ENCODE measurements around the gene ST6GALNAC2. TPM values are rescaled to one million over a fixed set of nuclear protein-coding genes. Genes with fewer than 3 reads are reported as not detected.
A peak's percentile ranks its signal among the peaks of the same experiment; 100 is the strongest.

Gene ST6GALNAC2
- total and polyA plus RNA-seq, 7 experiments from 2014 or later, result 0.48 to 7.5 (median 0.58) TPM; not detected in 4

DNA sequence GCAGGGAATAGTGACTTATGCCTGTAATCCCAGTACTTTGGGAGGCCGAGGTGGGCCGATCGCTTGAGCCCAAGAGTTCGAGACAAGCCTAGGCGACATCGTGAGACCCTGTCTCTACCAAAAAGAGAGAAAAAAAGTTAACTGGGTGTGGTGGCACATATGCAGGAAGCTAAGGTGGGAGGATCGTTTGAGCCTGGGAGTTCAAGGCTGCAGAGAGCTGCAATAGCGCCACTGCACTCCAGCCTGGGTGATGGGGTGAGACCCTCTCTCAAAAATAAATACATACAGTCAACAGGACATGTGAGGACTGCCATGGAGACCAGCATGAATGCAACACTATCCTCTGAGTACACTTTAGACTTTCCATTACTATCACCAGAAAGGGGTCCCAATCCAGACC, 15.4 kb upstream of the ST6GALNAC2 start:
- Histone ChIP-seq H3K27me3 (ENCODE audit: control insufficient read depth in 2 of 2, insufficient read depth in 2 of 2, low read length in 2 of 2) (no peaks in the 10 kb centered on the region), H3K27ac (ENCODE audit: low read depth, low read length) (no peak overlapping the region), H3K36me3 (ENCODE audit: control insufficient read depth in 2 of 3, insufficient read depth in 3 of 3, low read length in 3 of 3) (no peaks in the 10 kb centered on the region), H3K9me3 (ENCODE audit: control insufficient read depth in 2 of 3, low read length in 3 of 3) (no peaks in the 10 kb centered on the region), H3K4me1 (ENCODE audit: control insufficient read depth in 2 of 2, insufficient read depth in 2 of 2, low read length in 2 of 2) (peaks cover 0 to 17% of the 10 kb centered on the region in 2 donors), H3K4me3 (ENCODE audit: low read length) (no peak overlapping the region)
- H3K4me1 Mint-ChIP-seq, result peaks cover 14 to 37% (median 19%) of the 10 kb centered on the region in 7 donors
- H3K27me3 Mint-ChIP-seq, result peaks cover 0 to 17% (median 3%) of the 10 kb centered on the region in 5 donors
- ChIA-PET POLR2A (no interaction called here), CTCF (interaction anchor here (1.5 kb wide), 1 partner anchor 22 kb away, joined by 7 read pairs; no protein-coding TSS in a partner anchor)
- intact Hi-C loops (cut with micrococcal nuclease), result no loop called here
- ATAC-seq (no peak), DNase-seq (no peak)
- H3K36me3 Mint-ChIP-seq, result peaks cover 0 to 7% (median 0%) of the 10 kb centered on the region in 5 donors
- peak overlapping the region in 3 of 9 donors; percentile 55 to 78 (median 73) for H3K27ac Mint-ChIP-seq
- H3K4me3 Mint-ChIP-seq, result peak overlapping the region in 7 of 10 donors; percentile 2 to 63 (median 54)
- H3K9me3 Mint-ChIP-seq, result peaks cover 0 to 10% (median 0%) of the 10 kb centered on the region in 11 donors

- H3K27ac Mint-ChIP-seq, result peak overlapping the region in 1 of 9 donors; percentile 30
- DNase-seq (no peak), ATAC-seq (peak; percentile 36)
- peaks cover 0 to 10% (median 0%) of the 10 kb centered on the region in 11 donors for H3K9me3 Mint-ChIP-seq
- no peak overlapping the region for H3K27ac ChIP-seq (ENCODE audit: low read depth, low read length)
- H3K4me3 Mint-ChIP-seq, result no peak overlapping the region
- no peaks in the 10 kb centered on the region for H3K27me3 ChIP-seq (ENCODE audit: control insufficient read depth in 2 of 2, insufficient read depth in 2 of 2, low read length in 2 of 2)
- H3K27me3 Mint-ChIP-seq, result peaks cover 0 to 23% (median 3%) of the 10 kb centered on the region in 5 donors
- H3K36me3 ChIP-seq (ENCODE audit: control insufficient read depth in 2 of 3, insufficient read depth in 3 of 3, low read length in 3 of 3), result no peaks in the 10 kb centered on the region
- peaks cover 0 to 7% (median 0%) of the 10 kb centered on the region in 5 donors for H3K36me3 Mint-ChIP-seq
- CTCF ChIA-PET, result no interaction called here
- H3K9me3 ChIP-seq (ENCODE audit: control insufficient read depth in 2 of 3, low read length in 3 of 3), result no peaks in the 10 kb centered on the region
- POLR2A ChIA-PET, result no interaction called here
- intact Hi-C loops (cut with micrococcal nuclease), result no loop called here
- peaks cover 14 to 37% (median 19%) of the 10 kb centered on the region in 7 donors for H3K4me1 Mint-ChIP-seq
- peaks cover 0 to 17% of the 10 kb centered on the region in 2 donors for H3K4me1 ChIP-seq (ENCODE audit: control insufficient read depth in 2 of 2, insufficient read depth in 2 of 2, low read length in 2 of 2)
- no peak overlapping the region for H3K4me3 ChIP-seq (ENCODE audit: low read length)
Observed at GRCh38 chr17:76599694-76600460, 14.2 kb upstream of the ST6GALNAC2 start.

GRCh38 chr17:76598004-76598439, 12.4 kb upstream of the ST6GALNAC2 start:
- no peak overlapping the region for H3K27ac Mint-ChIP-seq
- no peaks in the 10 kb centered on the region for H3K27me3 ChIP-seq (ENCODE audit: control insufficient read depth in 2 of 2, insufficient read depth in 2 of 2, low read length in 2 of 2)
- CTCF ChIA-PET, result interaction anchor here (0.6 to 1.2 kb wide), 2 partner anchors 26 to 420 kb away, joined by 3 read pairs; no protein-coding TSS in a partner anchor

DNA sequence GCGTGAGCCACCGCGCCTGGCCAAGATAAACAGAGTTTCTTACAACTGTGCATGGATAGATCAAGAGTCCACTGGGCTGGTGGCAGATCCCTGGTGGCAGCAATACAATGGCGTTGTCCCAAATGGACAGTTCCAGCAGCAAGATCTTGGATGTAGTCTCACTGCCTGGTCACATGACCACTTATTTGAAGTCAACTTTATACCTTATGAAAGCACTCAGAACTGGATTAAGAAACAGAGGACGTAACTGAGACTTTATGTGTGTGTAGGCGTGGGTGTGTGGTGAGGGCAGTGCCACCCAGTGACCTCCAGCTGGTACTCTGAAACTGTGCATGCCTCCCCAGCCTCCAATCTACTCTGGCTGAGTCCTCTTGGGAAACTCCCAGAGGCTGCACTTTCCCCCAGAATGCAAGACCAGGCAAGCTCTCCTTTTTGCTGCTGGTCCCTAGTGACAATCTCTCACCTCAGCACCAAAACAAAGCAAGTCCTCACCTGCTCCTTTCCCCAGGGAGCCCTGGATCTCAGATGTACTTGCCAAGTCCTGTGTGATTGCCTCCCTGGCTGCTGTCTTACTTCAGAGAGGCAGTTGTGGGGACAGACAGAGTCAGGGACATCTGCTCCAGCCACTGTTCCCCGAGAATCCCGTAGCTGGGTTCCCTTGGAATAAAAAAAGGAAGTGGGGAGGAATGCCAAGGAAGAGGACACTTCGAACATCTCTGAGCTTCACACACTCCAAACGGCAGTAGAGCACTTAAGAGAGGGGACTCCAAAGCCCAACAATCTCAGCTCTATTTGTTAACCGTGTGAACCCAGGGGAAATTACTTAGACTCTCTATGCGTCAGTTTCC, 11.7 kb upstream of the ST6GALNAC2 start:
- ATAC-seq, result peak; percentile 65
- ChIA-PET CTCF (interaction anchor here (1.2 kb wide), 1 partner anchor 26 kb away, joined by 3 read pairs; no protein-coding TSS in a partner anchor), POLR2A (no interaction called here)
- peaks cover 0 to 25% (median 3%) of the 10 kb centered on the region in 5 donors for H3K27me3 Mint-ChIP-seq
- Histone ChIP-seq H3K27me3 (ENCODE audit: control insufficient read depth in 2 of 2, insufficient read depth in 2 of 2, low read length in 2 of 2) (no peaks in the 10 kb centered on the region), H3K4me3 (ENCODE audit: low read length) (no peak overlapping the region), H3K4me1 (ENCODE audit: control insufficient read depth in 2 of 2, insufficient read depth in 2 of 2, low read length in 2 of 2) (peaks cover 0 to 17% of the 10 kb centered on the region in 2 donors), H3K36me3 (ENCODE audit: control insufficient read depth in 2 of 3, insufficient read depth in 3 of 3, low read length in 3 of 3) (no peaks in the 10 kb centered on the region), H3K9me3 (ENCODE audit: control insufficient read depth in 2 of 3, low read length in 3 of 3) (no peaks in the 10 kb centered on the region), H3K27ac (ENCODE audit: low read depth, low read length) (no peak overlapping the region)
- no peak overlapping the region for H3K27ac Mint-ChIP-seq
- peaks cover 0 to 2% (median 0%) of the 10 kb centered on the region in 5 donors for H3K36me3 Mint-ChIP-seq
- H3K4me1 Mint-ChIP-seq, result peaks cover 14 to 30% (median 19%) of the 10 kb centered on the region in 7 donors
- peaks cover 0 to 2% (median 0%) of the 10 kb centered on the region in 11 donors for H3K9me3 Mint-ChIP-seq
- DNase-seq, result no peak
- intact Hi-C loops (cut with micrococcal nuclease), result no loop called here
- no peak overlapping the region for H3K4me3 Mint-ChIP-seq

More at GRCh38 chr17:76598004-76598439, 12.4 kb upstream of the ST6GALNAC2 start:
- Histone ChIP-seq H3K4me3 (ENCODE audit: low read length) (no peak overlapping the region), H3K36me3 (ENCODE audit: control insufficient read depth in 2 of 3, insufficient read depth in 3 of 3, low read length in 3 of 3) (no peaks in the 10 kb centered on the region), H3K27ac (ENCODE audit: low read depth, low read length) (no peak overlapping the region), H3K4me1 (ENCODE audit: control insufficient read depth in 2 of 2, insufficient read depth in 2 of 2, low read length in 2 of 2) (peaks cover 0 to 17% of the 10 kb centered on the region in 2 donors), H3K9me3 (ENCODE audit: control insufficient read depth in 2 of 3, low read length in 3 of 3) (no peaks in the 10 kb centered on the region)
- peaks cover 0 to 5% (median 0%) of the 10 kb centered on the region in 5 donors for H3K36me3 Mint-ChIP-seq
- H3K4me1 Mint-ChIP-seq, result peaks cover 14 to 35% (median 19%) of the 10 kb centered on the region in 7 donors
- peaks cover 0 to 8% (median 0%) of the 10 kb centered on the region in 11 donors for H3K9me3 Mint-ChIP-seq
- POLR2A ChIA-PET, result no interaction called here
- DNase-seq (no peak), ATAC-seq (peak; percentile 83)
- intact Hi-C loops (cut with micrococcal nuclease), result no loop called here
- peaks cover 0 to 29% (median 3%) of the 10 kb centered on the region in 5 donors for H3K27me3 Mint-ChIP-seq
- no peak overlapping the region for H3K4me3 Mint-ChIP-seq

DNA sequence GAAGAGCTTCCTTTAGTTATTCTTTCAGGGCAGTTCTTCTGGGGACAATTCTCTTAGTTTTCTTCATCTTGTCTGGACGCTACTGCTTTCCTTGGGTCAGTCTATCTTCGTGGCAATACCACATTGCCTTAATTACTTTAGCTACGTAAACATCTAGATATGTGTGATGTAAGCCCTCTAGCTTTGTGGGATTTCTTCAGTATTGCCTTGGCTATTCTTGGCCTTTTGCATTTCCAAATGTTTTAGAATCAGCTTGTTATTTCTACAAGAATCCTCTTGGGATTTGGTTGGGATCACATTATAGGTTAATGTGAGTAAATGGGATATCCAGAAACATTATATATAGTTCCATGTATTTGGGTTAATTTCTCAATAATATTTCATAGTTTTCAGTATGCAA, 9.0 kb upstream of the ST6GALNAC2 start:
- H3K4me1 ChIP-seq (ENCODE audit: control insufficient read depth in 2 of 2, insufficient read depth in 2 of 2, low read length in 2 of 2), result no peaks in the 10 kb centered on the region
- ChIA-PET CTCF (no interaction called here), POLR2A (no interaction called here)
- H3K27me3 Mint-ChIP-seq, result peaks cover 6 to 37% (median 6%) of the 10 kb centered on the region in 5 donors
- H3K4me1 Mint-ChIP-seq, result peaks cover 0 to 8% (median 0%) of the 10 kb centered on the region in 7 donors
- no peak for ATAC-seq
- H3K27ac Mint-ChIP-seq, result no peak overlapping the region
- H3K4me3 Mint-ChIP-seq, result no peak overlapping the region
- H3K36me3 ChIP-seq (ENCODE audit: control insufficient read depth in 2 of 3, insufficient read depth in 3 of 3, low read length in 3 of 3), result no peaks in the 10 kb centered on the region
- peaks cover 0 to under 1% (median 0%) of the 10 kb centered on the region in 5 donors for H3K36me3 Mint-ChIP-seq
- H3K9me3 ChIP-seq (ENCODE audit: control insufficient read depth in 2 of 3, low read length in 3 of 3), result no peaks in the 10 kb centered on the region
- intact Hi-C loops (cut with micrococcal nuclease), result no loop called here
- peaks cover 0 to under 1% (median 0%) of the 10 kb centered on the region in 11 donors for H3K9me3 Mint-ChIP-seq
- no peak for DNase-seq
- H3K4me3 ChIP-seq (ENCODE audit: low read length), result no peak overlapping the region
- no peaks in the 10 kb centered on the region for H3K27me3 ChIP-seq (ENCODE audit: control insufficient read depth in 2 of 2, insufficient read depth in 2 of 2, low read length in 2 of 2)
- H3K27ac ChIP-seq (ENCODE audit: low read depth, low read length), result no peak overlapping the region

GRCh38 chr17:76593959-76594358, 8.3 kb upstream of the ST6GALNAC2 start:
- no peak overlapping the region for H3K4me3 ChIP-seq (ENCODE audit: low read length)
- ATAC-seq, result no peak

More at GRCh38 chr17:76593959-76594358, 8.3 kb upstream of the ST6GALNAC2 start:
- DNase-seq, result no peak
- H3K9me3 ChIP-seq (ENCODE audit: control insufficient read depth in 2 of 3, low read length in 3 of 3), result no peaks in the 10 kb centered on the region
- H3K36me3 Mint-ChIP-seq, result peaks cover 0 to 6% (median 3%) of the 10 kb centered on the region in 5 donors
- H3K4me3 Mint-ChIP-seq, result no peak overlapping the region
- H3K27me3 ChIP-seq (ENCODE audit: control insufficient read depth in 2 of 2, insufficient read depth in 2 of 2, low read length in 2 of 2), result no peaks in the 10 kb centered on the region
- no peak overlapping the region for H3K27ac Mint-ChIP-seq
- intact Hi-C loops (cut with micrococcal nuclease), result no loop called here
- H3K4me1 Mint-ChIP-seq, result peaks cover 0 to 8% (median 0%) of the 10 kb centered on the region in 7 donors
- H3K4me1 ChIP-seq (ENCODE audit: control insufficient read depth in 2 of 2, insufficient read depth in 2 of 2, low read length in 2 of 2), result no peaks in the 10 kb centered on the region
- H3K9me3 Mint-ChIP-seq, result peaks cover 0 to 7% (median 0%) of the 10 kb centered on the region in 11 donors
- no peak overlapping the region for H3K27ac ChIP-seq (ENCODE audit: low read depth, low read length)
- CTCF ChIA-PET, result no interaction called here
- H3K36me3 ChIP-seq (ENCODE audit: control insufficient read depth in 2 of 3, insufficient read depth in 3 of 3, low read length in 3 of 3), result no peaks in the 10 kb centered on the region
- H3K27me3 Mint-ChIP-seq, result peaks cover 12 to 43% (median 14%) of the 10 kb centered on the region in 5 donors
- POLR2A ChIA-PET, result no interaction called here
